Right renal pelvis (tissue), 4 donors: ENCODE measurements around the gene SLC7A6. TPM values are rescaled to one million over a fixed set of nuclear protein-coding genes. Genes with fewer than 3 reads are reported as not detected.
A peak's percentile ranks its signal among the peaks of the same experiment; 100 is the strongest.

Source experiments
- DNase-seq, 4 donors: peaks; one replicate each; pipeline ENCODE4 v3.0.0-alpha.2; 2013; ENCODE audit warnings: low read depth in 4 of 4, low spot score in 3 of 4, missing footprints in 1 of 4
- polyA plus RNA-seq, 4 donors: library from polyadenylated mRNA; unstranded; fragments of 120-200 nt; gene quantifications; one replicate each; pipeline ENCODE4 v1.2.1, GENCODE V29; 2013; ENCODE audit not compliant: insufficient read length in 4 of 4

Gene SLC7A6
- polyA plus RNA-seq, 4 donors = 12.6 to 16.3 (median 13.4) TPM

GRCh38 chr16:68234188-68235107 lies 29.9 kb upstream of the SLC7A6 start:
- DNase-seq = peak in 1 of 4 donors; percentile 42

GRCh38 chr16:68235108-68235886 lies 29.0 kb upstream of the SLC7A6 start:
- no peak for DNase-seq

GRCh38 chr16:68235887-68236136 lies 28.5 kb upstream of the SLC7A6 start, which contains the start of gene ESRP2:
Gene ESRP2, minus strand, starts transcription at chr16:68236127. Its CDS starts 82 bp downstream, at chr16:68236045.
- no peak for DNase-seq

GRCh38 chr16:68236137-68236825 lies 28.0 kb upstream of the SLC7A6 start:
- no peak for DNase-seq

GRCh38 chr16:68236826-68237242 lies 27.5 kb upstream of the SLC7A6 start:
- no peak for DNase-seq

DNA sequence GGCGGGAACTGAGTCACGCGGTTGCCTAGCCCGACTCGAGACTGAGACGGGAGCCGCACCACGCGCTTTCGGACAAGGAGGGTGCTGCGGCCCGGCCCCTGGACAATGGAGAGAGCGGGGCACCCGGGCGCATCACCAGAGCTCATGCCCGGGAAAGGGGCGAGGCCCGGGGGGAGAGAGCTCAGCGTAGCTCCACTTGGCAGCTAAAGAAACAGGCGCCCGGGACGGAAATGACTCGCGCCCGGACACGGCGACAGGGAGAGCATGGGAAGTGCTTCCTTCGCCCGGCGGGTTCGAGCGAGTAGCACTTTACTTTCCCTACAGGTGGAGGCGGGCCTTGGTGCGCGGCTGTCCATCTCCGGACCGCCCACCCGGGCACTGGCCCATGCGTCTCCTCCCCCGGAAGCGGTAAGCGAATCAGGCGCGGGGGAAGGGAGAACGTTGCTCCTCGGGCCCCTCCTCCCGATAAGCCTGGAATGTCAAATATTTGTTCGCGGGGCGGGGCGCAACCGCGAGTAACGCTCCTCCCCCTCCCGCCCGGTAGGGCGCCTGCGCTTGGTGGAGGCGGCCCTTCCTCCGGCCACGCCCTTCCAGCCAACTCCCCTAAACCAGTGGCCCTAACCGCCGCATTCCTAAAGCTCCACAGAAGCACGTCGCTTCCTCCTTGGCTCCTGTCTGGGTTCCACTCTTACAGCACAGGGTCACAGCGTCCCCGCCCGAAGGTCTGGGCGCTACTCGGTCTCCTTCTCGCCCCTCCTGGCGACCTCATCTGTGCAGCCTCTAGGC lies 26.9 kb upstream of the SLC7A6 start:
- peak; percentile 96 to 98 (median 97) for DNase-seq

DNA sequence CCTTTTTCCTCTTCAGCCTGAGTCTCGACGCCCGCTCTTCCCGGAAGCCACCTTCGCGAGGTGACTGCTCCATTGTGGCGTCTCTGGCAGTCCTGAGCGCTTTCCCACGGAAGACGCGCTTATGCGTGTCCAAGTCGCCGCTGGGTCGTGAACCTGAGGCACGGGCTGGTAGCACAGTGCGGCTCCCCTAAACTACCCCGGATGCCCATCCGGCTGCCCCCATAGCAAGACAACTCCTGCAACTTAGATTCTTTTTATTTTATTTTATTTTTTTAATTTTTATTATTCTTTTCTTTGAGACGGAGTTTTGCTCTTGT lies 26.3 kb upstream of the SLC7A6 start:
- DNase-seq = no peak

DNA sequence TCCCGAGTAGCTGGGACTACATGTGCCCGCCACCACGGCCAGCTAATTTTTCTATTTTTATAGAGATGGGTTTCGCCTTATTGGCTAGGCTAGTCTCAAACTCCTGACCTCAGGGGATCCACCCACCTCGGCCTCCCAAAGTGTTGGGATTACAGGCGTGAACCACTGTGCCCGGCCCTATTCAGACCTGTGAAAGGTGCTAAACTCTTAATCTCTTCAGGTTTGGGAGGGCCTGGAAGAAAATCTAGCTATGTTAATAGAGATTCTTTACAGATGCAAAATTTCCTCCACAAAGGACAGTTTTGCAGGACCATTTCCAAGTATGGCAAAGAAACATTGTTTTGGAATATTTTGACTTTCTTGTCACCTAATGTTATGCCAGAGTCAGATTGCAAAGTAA lies 22.2 kb upstream of the SLC7A6 start:
- no peak for DNase-seq

DNA sequence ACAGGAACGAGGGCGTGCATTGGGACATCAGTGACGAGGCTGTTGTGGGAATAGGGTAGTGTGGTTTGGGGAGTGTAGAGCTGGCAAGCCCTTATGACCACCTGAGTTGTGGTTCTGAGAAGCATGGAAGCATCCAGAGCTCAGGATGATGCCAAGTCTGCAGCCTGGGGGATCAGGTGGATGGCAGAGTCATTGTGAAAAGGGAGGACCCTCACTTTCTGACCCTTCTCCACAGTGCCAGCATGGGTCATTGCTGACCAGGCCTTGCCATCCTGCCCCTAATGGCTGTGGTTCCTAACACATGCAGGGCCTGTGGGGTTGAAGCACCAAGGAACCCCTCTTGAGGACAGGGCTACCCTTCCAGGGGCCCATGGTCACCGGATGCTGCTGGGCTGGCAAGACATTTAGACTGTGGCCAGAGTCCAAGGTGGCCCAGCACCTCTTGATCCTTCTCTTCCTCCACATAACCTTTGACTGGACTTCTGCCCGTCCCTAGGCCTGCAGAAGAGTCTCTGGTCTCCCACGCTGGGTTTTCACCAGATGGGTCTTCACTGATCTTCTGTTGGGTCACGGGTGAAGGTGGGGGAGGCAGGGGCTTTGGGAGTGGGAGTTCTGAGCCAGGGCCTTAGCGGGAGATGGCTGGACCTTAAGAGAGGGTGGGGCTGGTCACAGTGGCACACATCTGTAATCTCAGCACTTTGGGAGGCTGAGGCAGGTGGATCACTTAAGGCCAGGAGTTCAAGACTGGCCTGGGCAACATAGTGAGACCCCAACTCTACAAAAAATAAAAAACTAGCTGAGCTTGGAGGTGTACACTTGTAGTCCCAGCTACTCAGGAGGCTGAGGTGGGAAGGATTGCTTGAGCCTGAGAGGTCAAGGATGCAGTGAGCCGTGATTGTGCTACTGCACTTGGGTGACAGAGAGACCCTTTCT lies 21.1 kb upstream of the SLC7A6 start:
- no peak for DNase-seq

- no peak for DNase-seq
Observed at GRCh38 chr16:68244481-68244902, 19.8 kb upstream of the SLC7A6 start.

- DNase-seq = peak; percentile 86 to 92 (median 90)
Observed at GRCh38 chr16:68244903-68245853, 19.1 kb upstream of the SLC7A6 start, which contains the start of gene PLA2G15. Gene PLA2G15, plus strand, starts transcription at chr16:68245373. Its CDS starts 54 bp downstream, at chr16:68245427.

DNA sequence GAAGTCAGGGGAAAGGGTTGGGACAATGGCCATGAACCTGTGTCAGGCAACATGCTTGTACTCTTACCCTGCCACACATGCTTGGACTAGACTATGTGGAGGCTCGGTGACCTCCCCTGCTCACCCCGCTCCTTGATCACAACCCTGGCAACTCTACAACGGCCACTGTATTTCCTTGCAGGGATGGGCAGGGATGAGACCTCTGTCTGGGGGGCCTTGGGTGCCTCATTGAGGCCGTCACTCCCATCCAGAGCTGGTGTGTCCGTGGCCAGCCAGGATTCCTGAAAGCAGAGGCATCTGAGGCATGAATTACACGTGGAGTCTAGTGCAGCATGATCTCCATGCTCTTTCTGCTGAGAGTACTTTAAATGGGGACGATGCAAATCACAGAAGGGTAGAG lies 18.2 kb upstream of the SLC7A6 start:
- no peak for DNase-seq

GRCh38 chr16:68246666-68247065 lies 17.7 kb upstream of the SLC7A6 start:
- no peak for DNase-seq

DNA sequence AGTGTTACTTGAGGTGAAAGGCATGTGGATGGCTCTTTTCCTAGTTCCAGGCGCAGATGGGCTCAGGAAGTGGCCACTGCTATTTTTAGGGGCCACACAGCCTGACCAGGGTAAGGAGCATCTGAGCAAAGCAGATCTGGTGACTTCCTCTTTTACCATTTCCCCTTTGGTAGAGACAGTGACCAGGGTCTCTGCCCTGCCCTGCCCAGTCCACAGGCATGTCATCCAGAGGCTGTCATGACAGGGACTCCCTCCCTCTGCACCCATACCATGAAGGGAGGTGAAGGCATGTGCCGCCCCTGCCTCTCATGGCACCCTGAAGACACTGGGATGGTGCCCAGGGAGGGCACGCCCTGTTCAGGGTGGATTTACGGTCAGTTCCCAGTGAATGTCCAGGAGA lies 16.9 kb upstream of the SLC7A6 start:
- DNase-seq = no peak

DNA sequence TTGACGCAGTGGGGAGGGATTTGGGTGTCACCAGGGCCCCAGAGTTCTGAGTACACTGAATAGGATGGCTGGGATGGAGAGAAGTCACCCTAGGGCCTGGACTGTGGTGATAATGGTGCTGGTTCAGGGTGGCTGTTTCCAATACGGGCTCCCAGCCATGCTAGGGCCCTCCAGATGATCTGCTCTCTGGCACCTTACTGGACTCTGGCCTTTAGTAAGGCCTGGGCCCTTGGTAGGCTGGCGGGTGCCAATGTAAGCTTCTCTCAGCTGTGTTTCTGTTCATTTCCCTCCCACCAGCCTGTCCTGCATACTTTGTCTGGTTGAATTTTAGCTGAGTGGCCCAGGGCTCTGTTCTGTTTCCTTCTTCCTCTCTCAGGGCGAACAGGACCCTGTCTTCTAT lies 16.4 kb upstream of the SLC7A6 start:
- DNase-seq = no peak

GRCh38 chr16:68249371-68249770 lies 15.0 kb upstream of the SLC7A6 start:
- no peak for DNase-seq

DNA sequence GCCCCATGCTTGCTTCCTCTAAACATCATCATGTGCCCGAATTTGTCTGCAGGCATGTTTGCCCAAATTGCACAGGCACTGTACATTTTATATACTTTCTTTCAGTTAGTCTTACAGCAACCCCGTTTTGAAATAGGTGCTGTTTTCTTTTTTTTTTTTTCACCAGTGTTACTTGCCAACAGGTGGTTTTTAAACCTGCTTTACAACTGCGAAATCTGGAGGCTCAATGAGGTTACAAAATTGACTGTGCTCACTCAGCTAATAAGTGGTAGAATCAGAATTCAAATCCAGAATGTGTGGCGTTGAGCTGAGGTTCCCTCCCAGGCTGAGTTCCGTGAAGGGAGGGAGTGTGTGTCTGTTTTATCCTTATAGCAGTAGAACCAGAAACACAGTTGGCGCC lies 13.4 kb upstream of the SLC7A6 start:
- no peak for DNase-seq

DNA sequence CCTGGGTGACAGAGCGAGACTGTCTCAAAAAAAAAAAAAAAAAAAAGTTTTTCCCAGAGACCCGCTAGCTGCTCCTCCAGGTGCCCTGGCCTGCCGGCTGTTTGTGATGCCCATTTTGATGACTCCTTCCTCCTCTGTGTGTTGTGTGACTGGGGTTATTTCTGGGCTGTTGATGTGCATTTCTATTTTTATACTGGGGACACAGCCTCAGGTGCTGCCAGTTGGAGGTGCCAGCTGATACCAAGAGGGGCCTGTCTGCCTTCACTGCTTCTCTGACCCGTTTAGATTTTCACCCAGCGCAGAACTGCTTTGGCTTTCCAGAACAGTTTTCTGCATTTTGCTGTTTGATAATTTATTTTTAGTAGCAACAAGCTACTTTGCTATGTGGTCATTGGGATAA lies 12.5 kb upstream of the SLC7A6 start:
- no peak for DNase-seq
